Measurements from ENCODE around the gene MASP2.

The MASP2 gene

DNA sequence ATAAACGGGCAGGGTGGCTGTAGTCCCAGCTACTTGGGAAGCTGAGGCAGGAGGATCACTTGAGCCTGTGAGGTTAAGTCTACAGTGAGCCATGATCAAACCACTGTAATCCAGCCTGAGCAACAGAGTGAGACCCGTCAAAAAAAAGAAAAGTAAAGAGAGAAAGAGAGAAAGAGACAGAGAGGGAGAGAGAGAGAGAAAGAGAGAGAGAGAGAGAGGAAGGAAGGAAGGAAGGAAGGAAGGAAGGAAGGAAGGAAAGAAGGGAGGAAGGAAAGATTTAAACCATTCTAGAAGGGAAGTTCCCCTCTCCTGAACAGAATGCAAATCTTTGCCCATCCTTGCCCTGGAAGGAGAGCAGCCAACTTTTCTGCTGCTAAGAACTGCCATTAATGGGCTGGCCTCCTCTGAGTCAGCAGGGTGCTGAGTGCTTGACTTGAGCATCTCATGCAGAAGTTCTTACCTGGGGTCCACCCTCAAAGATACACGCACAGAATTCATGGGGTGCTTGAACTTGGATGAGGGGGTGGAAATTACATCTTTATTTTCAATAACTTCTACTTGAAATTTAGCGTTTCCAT is 59.1 kb downstream of the MASP2 start:
- FAIRE-seq, result no peak

GRCh38 chr1:10986525-10986890 is 60.5 kb downstream of the MASP2 start:
- no peak for FAIRE-seq

GRCh38 chr1:10980841-10981727 is 66.0 kb downstream of the MASP2 start:
- no peak for FAIRE-seq

DNA sequence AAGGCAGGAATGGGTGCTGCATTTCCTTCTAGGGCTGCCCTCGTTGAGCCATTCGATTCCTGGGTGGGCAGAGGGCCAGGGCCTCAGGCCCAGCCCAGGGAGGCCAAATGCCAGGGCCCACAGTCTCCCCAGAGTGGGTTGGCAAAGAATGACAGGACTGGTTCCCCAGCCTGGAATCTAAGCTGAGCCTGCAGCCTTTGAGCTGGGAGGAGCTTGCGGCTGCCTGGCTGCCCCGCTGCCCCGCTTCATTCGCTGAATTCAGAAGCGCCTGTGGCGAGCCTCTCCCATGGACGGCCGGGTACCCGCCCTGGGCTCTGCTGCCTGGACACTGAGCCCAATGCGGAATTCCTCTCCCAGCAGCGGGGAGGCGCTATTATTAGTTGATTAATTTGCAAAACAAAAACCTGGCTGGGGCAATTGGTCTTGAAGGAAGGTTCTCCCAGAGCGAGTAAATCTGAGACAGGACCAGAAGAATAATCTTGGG is 66.9 kb downstream of the MASP2 start:
- FAIRE-seq, result no peak

GRCh38 chr1:10979483-10979920 is 67.5 kb downstream of the MASP2 start:
- no peak for FAIRE-seq

DNA sequence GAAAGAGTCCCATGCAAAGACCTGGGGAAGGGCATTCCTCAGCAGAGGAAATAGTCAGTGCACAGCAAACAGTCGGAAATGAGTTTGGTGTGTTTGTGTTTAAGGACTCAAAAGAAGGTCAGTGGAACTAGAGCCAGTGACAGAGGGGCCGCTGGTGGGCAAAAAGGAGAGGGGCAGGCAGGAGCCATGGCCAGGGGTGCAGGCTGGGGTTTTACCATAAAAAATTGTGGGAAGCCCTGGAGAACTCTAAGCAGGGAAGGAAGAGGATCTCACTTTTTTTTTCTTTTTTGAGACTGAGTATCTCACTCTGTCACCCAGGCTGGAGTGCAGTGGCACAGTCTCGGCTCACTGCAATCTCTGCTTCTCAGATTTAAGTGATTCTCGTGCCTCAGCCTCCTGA is 68.3 kb downstream of the MASP2 start:
- no peak for FAIRE-seq
